ENCODE measurements around the gene ATL2.

DNA sequence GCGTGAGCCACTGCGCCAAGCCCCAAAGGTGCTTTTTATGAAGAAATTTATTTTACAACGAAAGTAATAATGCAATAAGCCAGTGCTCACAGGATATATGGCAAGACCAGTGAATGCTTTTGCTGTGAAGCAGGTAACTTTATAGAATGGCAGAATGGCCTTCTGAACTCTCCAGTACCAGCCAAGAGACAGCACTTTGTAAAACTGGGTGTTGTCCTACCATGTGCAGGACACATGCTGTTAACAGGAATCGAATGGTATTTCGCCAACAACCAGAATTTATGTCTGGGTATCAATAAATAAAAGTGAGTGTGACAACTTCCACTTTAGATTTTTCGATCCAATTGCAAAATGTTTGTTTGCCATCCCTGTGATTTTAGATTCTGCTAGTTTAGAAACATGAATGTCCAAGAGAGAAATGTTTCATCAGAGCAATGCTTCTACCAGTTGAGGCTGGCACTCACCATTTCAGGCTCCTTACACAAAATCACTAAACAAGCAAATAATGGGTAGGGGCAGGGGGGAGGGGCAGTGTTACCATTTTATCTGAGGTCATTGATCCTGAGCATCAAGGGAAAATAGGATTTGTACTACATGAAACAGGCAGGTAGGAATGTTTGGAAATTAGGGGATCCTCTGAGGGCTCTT, 95.9 kb downstream of the ATL2 start:
- TF ChIP-seq CTCF (tag by site-specific recombination; IDR thresholded peaks at IDR 0.05), result no peak
- TF ChIP-seq REST (tag by site-specific recombination; IDR thresholded peaks at IDR 0.05), result no peak
- TF ChIP-seq GLI4 (tag by site-specific recombination; IDR thresholded peaks at IDR 0.05), result no peak
- TF ChIP-seq ZNF324 (tag by site-specific recombination; IDR thresholded peaks at IDR 0.05), result no peak
- TF ChIP-seq ZNF157 (tag by site-specific recombination; IDR thresholded peaks at IDR 0.05), result no peak
- TF ChIP-seq ZBTB21 (tag by site-specific recombination; IDR thresholded peaks at IDR 0.05), result no peak
- TF ChIP-seq ZNF514 (tag by site-specific recombination; IDR thresholded peaks at IDR 0.05), result no peak

Measured in HEK293 (cell line).